NCI-H2081 (cell line): ENCODE results near the gene PTX4.

Source experiments
- DNase-seq, 2 experiments: peaks; one replicate each; lab custom pipeline; 2025; lab: John Stamatoyannopoulos, UW

PTX4 gene

GRCh38 chr16:1459967-1460366 is 28.8 kb downstream of the PTX4 start:
- DNase-seq: no peak

- no peak for DNase-seq
These were observed 29.8 kb downstream of the PTX4 start for GRCh38 chr16:1458977-1459341.

- DNase-seq: no peak
These were observed 30.3 kb downstream of the PTX4 start for GRCh38 chr16:1458336-1458976.

- no peak for DNase-seq
These were observed 31.1 kb downstream of the PTX4 start for GRCh38 chr16:1457489-1458245.

GRCh38 chr16:1456951-1457350 is 31.8 kb downstream of the PTX4 start:
- no peak for DNase-seq

- DNase-seq: no peak
These were observed 33.3 kb downstream of the PTX4 start for GRCh38 chr16:1455190-1456171.

- DNase-seq: no peak
These were observed 34.2 kb downstream of the PTX4 start for GRCh38 chr16:1454561-1454960.

- no peak for DNase-seq
These were observed 35.4 kb downstream of the PTX4 start for GRCh38 chr16:1453316-1453715.

- no peak for DNase-seq
These were observed 36.2 kb downstream of the PTX4 start for GRCh38 chr16:1452530-1452929.

- no peak for DNase-seq
These were observed 36.9 kb downstream of the PTX4 start for GRCh38 chr16:1451702-1452392.

- no peak for DNase-seq
These were observed 37.9 kb downstream of the PTX4 start for GRCh38 chr16:1450841-1451240.

- DNase-seq: no peak
These were observed 38.5 kb downstream of the PTX4 start for GRCh38 chr16:1450218-1450617.

GRCh38 chr16:1449201-1449788 is 39.4 kb downstream of the PTX4 start:
- DNase-seq: no peak

- no peak for DNase-seq
These were observed 40.1 kb downstream of the PTX4 start for GRCh38 chr16:1448536-1449116.

GRCh38 chr16:1447965-1448364 is 40.8 kb downstream of the PTX4 start:
- no peak for DNase-seq

- DNase-seq: no peak
These were observed 42.3 kb downstream of the PTX4 start for GRCh38 chr16:1446296-1447080.

- DNase-seq: no peak
These were observed 43.1 kb downstream of the PTX4 start for GRCh38 chr16:1445518-1446203.

GRCh38 chr16:1444730-1445517 is 43.8 kb downstream of the PTX4 start:
- DNase-seq: no peak
